HL-60/S4 treated with phorbol 12-myristate 13-acetate at 8.2 ng/mL for 4 days and 3 days (cell line): ENCODE results near the gene LIPA.
"Not testable (repeated sequence)": the region's sequence is repeated elsewhere in the genome, so short reads cannot be mapped to it uniquely, and the experiment has no call there.

ENCODE experiments used
- in situ Hi-C: fragments of 300-500 bp; cut with MboI; formaldehyde crosslinking; loops from 2 replicates; pipeline ENCODE4 v1.15.0; 2022; ENCODE audit warnings: low sequenced_read_pairs

The LIPA gene

DNA sequence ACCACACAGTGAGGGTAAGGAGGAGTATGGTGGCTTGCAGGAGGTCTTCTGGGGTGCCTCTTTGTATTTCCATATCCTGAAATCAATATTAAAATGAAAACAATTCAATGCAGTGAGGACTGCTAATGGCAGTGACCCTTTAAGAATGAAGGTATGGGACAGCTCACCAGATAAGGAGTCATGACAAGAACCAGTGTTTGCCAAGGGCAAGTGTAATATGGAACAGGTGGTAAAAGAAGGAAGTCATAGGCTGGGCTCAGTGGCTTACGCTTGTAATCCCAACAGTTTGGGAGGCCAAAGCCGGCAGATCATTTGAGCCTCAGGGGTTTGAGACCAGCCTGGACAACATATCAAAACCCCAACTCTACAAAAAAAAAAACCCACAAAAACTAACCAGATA lies 20.0 kb upstream of the LIPA start:
- in situ Hi-C loops = no loop called here

DNA sequence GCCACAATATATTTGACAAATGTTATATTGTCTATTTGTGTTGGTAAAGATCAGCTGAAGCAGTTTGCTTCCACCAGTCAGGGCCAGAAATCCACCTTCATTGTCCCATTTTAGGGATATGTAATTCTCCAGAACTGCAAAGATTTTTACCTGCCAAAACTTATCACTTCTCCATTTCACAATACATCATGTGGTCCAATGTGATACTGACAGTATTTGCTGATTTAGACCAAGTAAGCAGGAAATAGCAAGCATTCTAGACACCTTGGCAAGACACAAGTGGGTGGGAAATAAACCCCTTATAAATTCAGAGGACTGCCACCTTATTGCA lies 18.5 kb upstream of the LIPA start:
- in situ Hi-C loops = no loop called here

DNA sequence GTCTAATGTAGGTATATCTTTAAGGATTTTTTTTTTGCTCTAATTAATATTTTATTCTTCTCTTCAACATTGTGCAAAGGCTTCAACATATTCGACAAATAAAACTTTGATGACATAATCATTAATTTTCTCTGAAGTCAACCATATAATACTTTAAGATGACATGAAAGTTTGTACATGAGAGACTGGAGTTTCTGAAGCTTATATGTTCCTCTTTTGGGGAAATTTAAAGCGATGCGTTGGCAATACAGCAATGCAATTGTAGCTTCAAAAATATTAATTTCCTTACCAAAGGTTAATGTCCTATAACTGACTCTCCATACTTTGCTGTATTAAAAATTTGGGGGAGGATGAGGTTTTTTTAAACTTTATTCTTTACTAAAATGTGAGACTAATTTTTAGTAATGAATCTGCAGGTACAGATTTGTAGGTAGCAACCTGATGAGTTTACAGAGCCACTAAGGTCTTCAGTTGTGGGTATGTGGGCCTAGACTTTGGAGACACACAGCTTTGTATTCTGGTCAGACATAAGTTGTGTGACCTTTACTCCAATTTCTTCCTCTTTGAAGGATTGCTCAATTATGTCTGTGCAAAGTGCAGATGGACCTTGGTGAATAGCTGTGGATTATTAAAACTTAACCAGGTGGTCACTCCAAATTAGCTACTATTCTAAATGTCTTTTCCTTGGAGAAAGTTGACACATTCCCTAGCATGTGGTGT lies 18.0 kb upstream of the LIPA start:
- in situ Hi-C loops = no loop called here

DNA sequence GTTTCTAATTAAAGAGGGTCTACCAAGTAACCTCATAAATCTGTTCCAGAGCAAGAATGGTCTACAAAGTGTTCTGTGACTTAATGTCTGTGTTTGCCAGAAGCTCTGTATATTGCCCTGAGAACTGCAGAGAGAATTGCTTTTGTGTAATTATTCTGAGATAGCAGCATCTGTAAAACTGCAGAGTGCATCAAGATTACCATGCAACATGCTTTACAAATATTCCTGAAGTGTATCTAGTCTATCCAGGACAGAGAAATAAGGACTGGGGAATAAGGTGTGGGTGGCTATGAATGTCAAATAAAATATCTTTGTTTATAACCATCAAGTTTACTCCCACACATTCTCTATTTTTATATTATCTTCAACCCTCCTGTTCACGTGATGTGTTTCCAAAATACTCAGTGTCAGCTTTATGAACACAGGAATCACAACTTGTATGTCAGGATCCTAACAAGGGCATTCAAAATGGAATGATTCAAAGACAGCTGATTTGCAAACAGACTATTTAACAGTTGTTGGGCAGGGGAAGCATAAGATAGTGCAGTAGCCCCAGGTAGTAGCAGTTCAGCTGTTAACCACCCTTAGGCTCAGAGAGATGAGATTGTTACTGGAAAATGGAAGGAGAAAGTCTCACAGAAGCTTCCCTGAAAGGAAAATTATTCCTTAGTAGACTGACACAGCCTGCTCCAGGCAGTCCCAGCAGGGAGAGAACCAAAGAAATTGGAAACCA lies 15.3 kb upstream of the LIPA start:
- in situ Hi-C loops = no loop called here

DNA sequence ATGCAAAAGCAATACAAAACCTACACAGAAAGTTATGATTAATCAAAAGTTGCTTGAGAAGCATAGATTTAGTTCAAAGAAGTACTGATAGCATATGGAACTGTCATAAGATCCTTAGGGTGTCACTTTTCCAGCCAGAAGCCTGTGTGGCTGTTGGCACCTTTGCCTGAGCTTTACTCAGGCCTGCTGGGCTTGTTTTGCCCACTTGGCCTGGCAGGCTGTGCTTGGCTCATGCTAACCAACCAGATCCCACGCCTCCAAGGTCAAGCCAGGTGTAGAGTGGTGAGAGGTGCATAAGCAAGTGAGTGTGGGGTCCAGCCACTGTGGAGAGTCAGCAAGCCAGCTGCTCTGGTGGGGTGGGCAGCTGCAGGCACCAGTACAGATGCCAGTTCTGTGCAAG lies 12.0 kb upstream of the LIPA start:
- in situ Hi-C loops = no loop called here

- in situ Hi-C loops = no loop called here
Measured at GRCh38 chr10:89263091-89263490, 11.5 kb upstream of the LIPA start.

- in situ Hi-C loops = no loop called here
Measured at GRCh38 chr10:89262086-89263051, 10.8 kb upstream of the LIPA start.

GRCh38 chr10:89258881-89259280 lies 7.3 kb upstream of the LIPA start:
- in situ Hi-C loops = no loop called here

DNA sequence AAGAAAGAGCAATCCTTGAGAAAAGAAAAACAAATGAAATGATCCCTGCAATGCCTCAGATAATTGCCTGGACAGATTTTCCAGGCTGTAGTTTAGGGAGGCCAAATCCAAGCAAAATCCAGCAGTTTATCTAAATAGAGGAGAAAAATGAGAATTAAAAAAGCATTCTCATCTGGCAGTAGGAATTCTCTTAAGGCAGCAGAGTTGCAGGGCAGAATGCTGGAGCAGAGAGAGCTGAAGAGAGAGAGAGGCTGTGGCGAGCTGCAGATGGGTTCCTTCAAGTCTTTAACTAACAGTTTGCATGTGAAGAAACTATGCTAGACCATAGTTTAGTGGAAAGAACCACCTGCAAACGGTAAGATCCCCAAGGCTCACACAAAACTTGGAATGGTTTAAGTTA lies 6.0 kb upstream of the LIPA start:
- in situ Hi-C loops = no loop called here

DNA sequence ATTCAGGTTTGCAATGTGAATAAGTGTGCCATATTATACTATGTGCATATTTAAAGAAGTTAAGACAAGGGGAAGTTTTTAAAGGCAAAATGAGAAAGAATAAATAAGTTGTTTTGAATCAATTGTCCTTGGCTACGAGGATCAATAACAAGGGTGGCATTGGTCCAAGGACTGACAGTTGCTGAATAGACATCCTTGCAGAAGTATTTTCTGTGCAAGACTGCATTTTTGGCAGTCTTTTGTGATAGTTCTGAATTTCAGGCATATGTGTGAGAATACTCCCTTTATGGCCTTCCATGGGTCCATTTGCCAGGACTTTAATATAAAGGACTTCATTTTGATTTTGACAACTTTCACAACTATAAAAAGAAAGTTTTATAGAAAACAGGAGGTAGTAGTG lies 5.4 kb upstream of the LIPA start:
- in situ Hi-C loops = no loop called here

DNA sequence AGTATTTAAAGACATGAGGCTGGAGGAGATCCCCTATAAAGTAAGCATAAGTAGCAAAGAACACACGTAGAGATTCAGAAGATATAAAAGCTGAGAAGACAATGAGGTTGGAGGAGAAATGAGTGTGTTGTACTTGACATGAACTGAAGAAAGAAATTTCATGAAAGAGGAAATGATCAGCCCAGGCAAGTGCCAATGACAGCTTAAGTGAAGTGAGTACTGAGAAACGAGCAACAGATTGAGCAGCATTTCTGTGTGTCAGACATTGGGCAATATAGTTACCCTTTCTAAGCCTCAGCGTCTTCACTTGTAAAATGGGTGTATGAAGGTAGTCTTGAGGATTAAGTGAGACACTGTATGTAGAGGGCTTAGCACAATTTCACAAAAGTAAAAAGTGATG lies 4.8 kb upstream of the LIPA start:
- in situ Hi-C loops = no loop called here

DNA sequence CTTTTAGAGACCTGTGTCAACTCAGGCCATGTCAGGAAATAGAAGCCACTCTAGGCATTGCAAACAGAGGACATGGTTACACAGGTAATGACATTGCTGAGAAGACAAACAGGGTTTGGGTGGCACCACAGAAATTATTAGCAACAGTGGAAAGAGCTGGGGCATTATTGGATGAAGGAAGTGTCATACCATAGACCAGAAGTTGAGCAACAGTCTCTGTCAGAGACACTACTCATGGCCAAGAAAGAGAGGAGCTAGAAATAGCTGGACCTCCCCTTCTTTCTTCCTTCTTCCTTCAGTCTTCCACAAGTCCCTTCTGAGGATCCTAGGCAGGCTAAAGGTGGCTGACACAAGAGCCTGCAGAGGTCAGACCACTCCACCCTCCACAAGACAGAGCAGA lies 4.2 kb upstream of the LIPA start:
- in situ Hi-C loops = no loop called here

GRCh38 chr10:89255091-89255579 lies 3.6 kb upstream of the LIPA start:
- in situ Hi-C loops = not testable (repeated sequence)

GRCh38 chr10:89252225-89252585 lies 630 bp upstream of the LIPA start:
- in situ Hi-C loops = no loop called here

- in situ Hi-C loops = no loop called here
Measured at GRCh38 chr10:89250865-89251408, 638 bp downstream of the LIPA start.

DNA sequence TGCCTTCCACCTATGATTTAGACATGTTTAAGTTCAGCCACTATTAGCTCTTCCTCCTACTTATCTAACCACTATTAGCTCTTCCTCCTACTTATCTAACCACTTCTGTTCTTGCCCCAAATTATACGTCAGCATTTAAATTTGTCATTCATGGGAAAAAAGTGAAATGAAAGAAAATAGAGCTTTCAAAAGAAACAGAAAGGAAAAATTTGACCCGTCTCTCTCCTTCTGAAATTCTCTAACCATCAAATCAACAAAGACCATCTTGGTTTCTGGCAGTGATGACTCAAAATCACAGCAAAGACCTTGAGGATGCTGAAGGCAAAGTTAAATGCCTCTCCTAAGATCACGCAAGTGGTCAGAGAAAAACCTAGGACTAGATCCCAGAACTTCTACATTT lies 2.6 kb downstream of the LIPA start:
- in situ Hi-C loops = no loop called here

DNA sequence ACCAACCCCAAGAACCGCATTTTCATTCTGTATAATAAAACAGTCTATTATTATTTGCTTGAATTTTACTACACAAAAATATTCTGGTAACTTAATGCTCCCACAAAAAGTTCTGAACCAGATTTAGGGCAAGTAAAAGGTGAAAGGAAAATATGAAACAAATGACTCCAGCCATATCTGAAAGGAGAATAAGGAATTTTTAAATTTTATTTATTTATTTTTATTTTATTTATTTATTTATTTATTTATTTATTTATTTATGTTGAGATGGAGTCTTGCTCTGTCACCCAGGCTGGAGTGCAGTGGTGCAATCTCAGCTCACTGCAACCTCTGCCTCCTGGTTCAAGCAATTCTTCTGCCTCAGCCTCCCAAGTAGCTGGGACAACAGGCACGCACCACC lies 4.0 kb downstream of the LIPA start:
- in situ Hi-C loops = not testable (repeated sequence)

GRCh38 chr10:89245802-89246201 lies 5.8 kb downstream of the LIPA start:
- in situ Hi-C loops = no loop called here

- in situ Hi-C loops = no loop called here
Measured at GRCh38 chr10:89242840-89243568, 8.6 kb downstream of the LIPA start.

- in situ Hi-C loops = no loop called here
Measured at GRCh38 chr10:89242345-89242684, 9.3 kb downstream of the LIPA start.
